GM12872 (cell line): ENCODE results near the gene IL13.

Experiments
- CTCF ChIP-seq: IDR thresholded peaks from 3 replicates; pipeline ENCODE4 v1.5.1; 2011; ENCODE audit warnings: low read depth, mild to moderate bottlenecking, low read length, moderate library complexity; ENCODE audit not compliant: insufficient read depth

IL13 gene

GRCh38 chr5:132656774-132657355 is 1.1 kb upstream of the IL13 start:
- no peak for TF ChIP-seq CTCF

GRCh38 chr5:132658381-132659302 is 669 bp downstream of the IL13 start:
- TF ChIP-seq CTCF, result no peak

GRCh38 chr5:132659598-132660493 is 1.9 kb downstream of the IL13 start:
- no peak for TF ChIP-seq CTCF

- TF ChIP-seq CTCF, result 0 out of 3 replicates have a peak, but pooled peaks have one; percentile 17
Measured at GRCh38 chr5:132661231-132662003, 3.4 kb downstream of the IL13 start.

GRCh38 chr5:132662004-132662401 is 4.0 kb downstream of the IL13 start:
- TF ChIP-seq CTCF, result no peak

GRCh38 chr5:132662925-132663770 is 5.2 kb downstream of the IL13 start:
- TF ChIP-seq CTCF, result peak; percentile 27; the same call in 1 of the 3 replicates
